GM18873 (cell line): ENCODE results near the gene PKP2.
"Not testable (repeated sequence)": the region's sequence is repeated elsewhere in the genome, so short reads cannot be mapped to it uniquely, and the experiment has no call there.

Experiments
- ATAC-seq: cut with Tn5 transposase; IDR thresholded peaks from one replicate; pipeline ENCODE4 v1.9.1; 2021; ENCODE audit warnings: mild to moderate bottlenecking, moderate library complexity, moderate number of reproducible peaks; ENCODE audit not compliant: unreplicated experiment, low FRiP score

The PKP2 gene

GRCh38 chr12:32897687-32898573 is 1.4 kb upstream of the PKP2 start:
- no peak for ATAC-seq

- ATAC-seq, result no peak
These were observed 669 bp upstream of the PKP2 start for GRCh38 chr12:32897281-32897610.

- no peak for ATAC-seq
These were observed 717 bp downstream of the PKP2 start for GRCh38 chr12:32895688-32896431.

GRCh38 chr12:32894566-32894965 is 2.0 kb downstream of the PKP2 start:
- ATAC-seq, result no peak

- ATAC-seq, result no peak
These were observed 3.1 kb downstream of the PKP2 start for GRCh38 chr12:32893458-32893857.

GRCh38 chr12:32893043-32893442 is 3.5 kb downstream of the PKP2 start:
- ATAC-seq, result no peak

GRCh38 chr12:32892369-32892768 is 4.2 kb downstream of the PKP2 start:
- ATAC-seq, result not testable (repeated sequence)

GRCh38 chr12:32891956-32892355 is 4.6 kb downstream of the PKP2 start:
- ATAC-seq, result no peak

- no peak for ATAC-seq
These were observed 5.1 kb downstream of the PKP2 start for GRCh38 chr12:32891526-32891925.

GRCh38 chr12:32889011-32889760 is 7.4 kb downstream of the PKP2 start:
- no peak for ATAC-seq

GRCh38 chr12:32887058-32887457 is 9.5 kb downstream of the PKP2 start:
- no peak for ATAC-seq

- no peak for ATAC-seq
These were observed 10.7 kb downstream of the PKP2 start for GRCh38 chr12:32885831-32886230.

GRCh38 chr12:32884962-32885361 is 11.6 kb downstream of the PKP2 start:
- ATAC-seq, result no peak

- ATAC-seq, result no peak
These were observed 14.9 kb downstream of the PKP2 start for GRCh38 chr12:32881702-32882101.

GRCh38 chr12:32881107-32881506 is 15.5 kb downstream of the PKP2 start:
- ATAC-seq, result no peak

GRCh38 chr12:32879066-32879465 is 17.5 kb downstream of the PKP2 start:
- not testable (repeated sequence) for ATAC-seq

GRCh38 chr12:32877601-32878459 is 18.7 kb downstream of the PKP2 start:
- ATAC-seq, result no peak

GRCh38 chr12:32876004-32876403 is 20.6 kb downstream of the PKP2 start:
- no peak for ATAC-seq

- no peak for ATAC-seq
These were observed 21.6 kb downstream of the PKP2 start for GRCh38 chr12:32874975-32875374.

GRCh38 chr12:32874078-32874477 is 22.5 kb downstream of the PKP2 start:
- no peak for ATAC-seq
